Measurements from ENCODE around the gene PTK6. TPM values are rescaled to one million over a fixed set of nuclear protein-coding genes. Genes with fewer than 3 reads are reported as not detected.
A peak's percentile ranks its signal among the peaks of the same experiment; 100 is the strongest.

PTK6 gene
- total RNA-seq, 1 donor from 2014 or later = not detected

DNA sequence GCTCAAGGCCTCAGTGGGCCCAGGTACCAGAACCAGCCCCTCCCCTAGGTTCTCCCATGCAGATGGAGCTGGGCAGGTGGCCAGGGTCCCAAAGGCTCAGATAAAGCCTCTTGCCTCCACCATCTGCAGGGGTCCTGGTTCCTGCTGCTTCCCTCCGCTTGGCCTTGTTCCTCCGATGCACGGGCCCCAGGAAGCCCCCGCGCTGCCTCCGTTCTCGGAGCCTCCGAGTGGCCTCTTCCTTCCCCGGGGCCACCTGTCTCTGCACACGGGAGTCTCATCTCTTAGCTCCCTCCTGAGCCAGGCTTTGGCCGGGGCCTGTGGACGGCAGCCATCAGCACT lies 1.9 kb upstream of the PTK6 start:
- no peaks in the 10 kb centered on the region for H3K9me3 Mint-ChIP-seq (ENCODE audit: unreplicated experiment)
- DNase-seq (ENCODE audit: low spot score) = no peak

DNA sequence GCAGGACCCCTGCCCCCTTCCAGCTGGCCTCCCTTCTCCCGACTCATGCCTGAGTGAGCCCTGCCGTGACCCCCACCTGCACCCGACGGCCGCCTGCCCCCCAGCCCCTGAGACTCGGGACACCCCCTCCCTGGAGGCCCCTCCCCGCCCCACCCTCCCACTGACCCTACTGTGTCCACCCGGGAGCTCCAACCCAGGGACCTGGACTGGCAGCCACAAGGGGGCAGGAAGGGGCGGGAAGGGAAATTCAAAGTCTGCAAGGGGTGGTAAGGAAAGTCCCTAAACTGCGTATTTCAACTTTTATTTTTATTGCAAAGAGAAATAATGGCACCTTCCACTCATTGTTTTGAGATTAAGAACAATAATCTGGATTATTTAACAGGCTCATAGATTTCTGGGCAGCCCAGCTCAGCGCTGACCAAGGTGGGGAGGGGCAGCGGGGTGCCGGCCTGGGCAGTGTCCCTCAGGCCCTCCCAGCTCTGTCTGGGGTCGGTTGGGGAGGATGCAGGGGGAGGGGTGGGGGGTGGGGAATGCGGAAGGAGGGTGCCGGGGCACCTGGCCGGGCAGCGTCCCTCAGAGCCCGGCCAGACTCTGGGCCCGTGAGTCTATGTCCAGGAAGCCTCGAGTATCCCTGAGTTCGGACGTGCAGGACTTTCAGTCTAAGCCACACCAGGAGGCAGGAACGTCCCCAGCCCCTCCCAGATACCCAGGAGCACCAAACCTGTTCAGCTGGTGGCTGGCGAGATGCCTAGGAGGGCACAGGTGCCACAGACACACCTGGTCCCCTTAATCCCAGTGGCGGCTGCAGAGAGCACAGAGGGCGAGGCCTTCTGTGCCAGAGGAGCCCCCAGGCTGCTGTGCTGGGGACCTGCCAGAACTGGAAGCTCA lies 1.3 kb upstream of the PTK6 start:
- peak; percentile 61 for DNase-seq (ENCODE audit: low spot score)

More for the DNA sequence above, 1.9 kb upstream of the PTK6 start:
- Mint-ChIP-seq H3K27ac (ENCODE audit: unreplicated experiment) (no peak overlapping the region), H3K4me1 (ENCODE audit: unreplicated experiment) (no peaks in the 10 kb centered on the region), H3K36me3 (ENCODE audit: low read depth, unreplicated experiment) (peaks cover 5% of the 10 kb centered on the region), H3K4me3 (ENCODE audit: unreplicated experiment) (no peak overlapping the region), H3K27me3 (ENCODE audit: unreplicated experiment) (peaks cover 3% of the 10 kb centered on the region)
- TF ChIP-seq CTCF (IDR thresholded peaks at IDR 0.05; ENCODE audit: unreplicated experiment) = no peak

DNA sequence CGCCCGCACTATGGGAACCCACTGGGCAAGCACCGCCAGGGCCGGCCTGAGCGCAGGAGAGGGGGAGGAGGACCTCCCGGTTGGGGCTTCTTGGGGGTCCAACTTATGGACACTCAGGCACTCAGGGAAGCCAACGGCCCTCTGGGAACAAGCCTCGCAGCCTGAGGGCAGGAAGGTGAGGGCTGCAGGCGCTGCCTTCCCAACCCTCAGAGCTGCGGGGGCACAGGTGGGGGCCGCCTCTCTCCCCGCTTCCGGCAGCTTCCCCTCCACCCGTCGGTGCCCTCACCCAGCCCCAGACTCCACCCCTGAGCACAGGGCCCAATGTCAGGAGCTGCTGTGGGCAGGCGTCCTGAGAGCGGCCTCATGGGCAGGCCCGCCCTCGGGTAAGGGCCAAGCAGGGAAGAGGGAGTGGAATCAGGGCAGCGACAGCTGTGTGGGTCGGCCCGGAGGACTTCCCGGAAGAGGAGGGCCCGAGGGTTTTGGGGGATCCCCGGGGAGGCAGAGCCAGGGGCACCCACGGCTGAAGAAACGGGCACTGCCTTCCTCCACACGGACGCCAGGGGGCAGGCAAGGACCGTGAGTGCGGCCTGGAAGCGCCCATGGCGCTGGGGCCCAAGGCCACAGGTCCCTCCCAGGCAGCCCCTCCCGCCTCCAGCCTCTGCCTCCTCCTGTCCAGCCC lies 488 bp upstream of the PTK6 start:
- no peaks in the 10 kb centered on the region for H3K4me1 Mint-ChIP-seq (ENCODE audit: unreplicated experiment)
- H3K9me3 Mint-ChIP-seq (ENCODE audit: unreplicated experiment) = no peaks in the 10 kb centered on the region
- peaks cover 5% of the 10 kb centered on the region for H3K27me3 Mint-ChIP-seq (ENCODE audit: unreplicated experiment)
- no peak overlapping the region for H3K27ac Mint-ChIP-seq (ENCODE audit: unreplicated experiment)
- no peaks in the 10 kb centered on the region for H3K36me3 Mint-ChIP-seq (ENCODE audit: low read depth, unreplicated experiment)
- TF ChIP-seq CTCF (IDR thresholded peaks at IDR 0.05; ENCODE audit: unreplicated experiment) = peak; percentile 92
- DNase-seq (ENCODE audit: low spot score) = peak; percentile 87
- H3K4me3 Mint-ChIP-seq (ENCODE audit: unreplicated experiment) = no peak overlapping the region

More for the DNA sequence above, 1.3 kb upstream of the PTK6 start:
- Mint-ChIP-seq H3K27me3 (ENCODE audit: unreplicated experiment) (peaks cover 1% of the 10 kb centered on the region), H3K9me3 (ENCODE audit: unreplicated experiment) (no peaks in the 10 kb centered on the region), H3K27ac (ENCODE audit: unreplicated experiment) (no peak overlapping the region), H3K4me1 (ENCODE audit: unreplicated experiment) (no peaks in the 10 kb centered on the region), H3K4me3 (ENCODE audit: unreplicated experiment) (no peak overlapping the region), H3K36me3 (ENCODE audit: low read depth, unreplicated experiment) (no peaks in the 10 kb centered on the region)
- TF ChIP-seq CTCF (IDR thresholded peaks at IDR 0.05; ENCODE audit: unreplicated experiment) = peak; percentile 46

DNA sequence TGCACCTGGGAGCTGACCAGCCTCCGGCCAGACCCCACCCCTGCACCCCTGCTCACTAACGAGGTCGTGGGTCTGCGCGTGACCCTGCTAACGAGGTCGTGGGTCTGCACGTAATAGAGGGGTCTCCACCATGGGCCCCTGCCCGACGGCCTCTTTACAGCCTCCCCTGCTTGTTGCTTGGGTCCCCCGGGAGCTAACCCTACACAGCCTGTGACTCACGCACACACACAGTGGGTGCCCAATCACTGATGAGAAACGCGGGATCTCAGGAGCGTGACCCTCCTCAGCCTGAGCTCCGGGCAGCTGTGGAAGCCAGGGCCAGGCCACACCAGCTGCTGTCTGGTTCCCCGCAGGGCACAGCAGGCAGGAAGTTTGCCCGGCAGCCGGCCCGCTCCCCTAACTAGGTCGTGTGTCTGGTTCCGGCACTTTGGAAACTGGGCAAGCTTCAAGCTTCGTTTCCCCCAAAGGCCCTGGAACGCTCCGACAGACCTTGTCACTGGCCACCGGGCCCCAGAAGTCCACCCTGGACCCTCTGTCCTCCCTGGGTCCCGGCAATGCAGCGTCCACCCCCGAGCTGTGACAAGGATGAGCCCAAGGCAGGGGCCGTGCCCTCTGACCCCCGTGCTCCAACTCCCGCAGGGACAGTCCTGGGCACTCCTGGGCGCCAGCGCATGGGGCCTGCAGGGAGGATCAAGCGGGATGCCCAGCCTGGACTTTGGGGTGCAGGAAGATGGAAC lies 767 bp downstream of the PTK6 start:
- Mint-ChIP-seq H3K9me3 (ENCODE audit: unreplicated experiment) (no peaks in the 10 kb centered on the region), H3K4me3 (ENCODE audit: unreplicated experiment) (no peak overlapping the region), H3K27ac (ENCODE audit: unreplicated experiment) (no peak overlapping the region), H3K27me3 (ENCODE audit: unreplicated experiment) (peaks cover 5% of the 10 kb centered on the region), H3K36me3 (ENCODE audit: low read depth, unreplicated experiment) (peaks cover 4% of the 10 kb centered on the region), H3K4me1 (ENCODE audit: unreplicated experiment) (no peaks in the 10 kb centered on the region)
- TF ChIP-seq CTCF (IDR thresholded peaks at IDR 0.05; ENCODE audit: unreplicated experiment) = no peak
- DNase-seq (ENCODE audit: low spot score) = peak; percentile 11
